ENCODE data around the gene GJB3. TPM values are rescaled to one million over a fixed set of nuclear protein-coding genes. Genes with fewer than 3 reads are reported as not detected.
"Not testable (repeated sequence)": the region's sequence is repeated elsewhere in the genome, so short reads cannot be mapped to it uniquely, and the experiment has no call there.

Gene GJB3
- total RNA-seq = not detected
- not detected for total RNA-seq (2013)

GRCh38 chr1:34781071-34781843 is at the start of gene GJB3:
GJB3 (plus strand) TSS chr1:34781214; CDS start chr1:34784763, 3,549 bp downstream.
- Histone ChIP-seq H3K4me1 (ENCODE audit: control insufficient read depth, insufficient read depth, low read length) (peaks cover 9% of the 10 kb centered on the region), H3K27ac (ENCODE audit: low read length) (no peak within 1 kb of the TSS), H3K27me3 (ENCODE audit: control insufficient read depth, insufficient read depth, low read length) (peaks cover 14% of the 10 kb centered on the region), H3K4me3 (ENCODE audit: low read length) (no peak within 1 kb of the TSS), H3K9me3 (ENCODE audit: control insufficient read depth, insufficient read depth, low read length) (no peaks in the 10 kb centered on the region), H3K36me3 (ENCODE audit: control insufficient read depth, insufficient read depth, low read length) (no peaks in the 10 kb centered on the region)
- Mint-ChIP-seq H3K4me1 (peaks cover 0 to under 1% of the 10 kb centered on the region in 2 donors), H3K27me3 (ENCODE audit: low read depth in 2 of 2) (peaks cover 41 to 57% of the 10 kb centered on the region in 2 donors), H3K9me3 (no peaks in the 10 kb centered on the region), H3K4me3 (no peak within 1 kb of the TSS), H3K36me3 (no peaks in the 10 kb centered on the region), H3K27ac (no peak within 1 kb of the TSS)
- intact Hi-C loops (cut with micrococcal nuclease) = no loop called here
- DNase-seq (no peak), ATAC-seq (peak in 1 of 3 donors; percentile 48)
- 4% methylated on average over 62 of the region's 62 CpGs for WGBS (ENCODE audit: insufficient coverage)
- TF ChIP-seq, protein P1, sequence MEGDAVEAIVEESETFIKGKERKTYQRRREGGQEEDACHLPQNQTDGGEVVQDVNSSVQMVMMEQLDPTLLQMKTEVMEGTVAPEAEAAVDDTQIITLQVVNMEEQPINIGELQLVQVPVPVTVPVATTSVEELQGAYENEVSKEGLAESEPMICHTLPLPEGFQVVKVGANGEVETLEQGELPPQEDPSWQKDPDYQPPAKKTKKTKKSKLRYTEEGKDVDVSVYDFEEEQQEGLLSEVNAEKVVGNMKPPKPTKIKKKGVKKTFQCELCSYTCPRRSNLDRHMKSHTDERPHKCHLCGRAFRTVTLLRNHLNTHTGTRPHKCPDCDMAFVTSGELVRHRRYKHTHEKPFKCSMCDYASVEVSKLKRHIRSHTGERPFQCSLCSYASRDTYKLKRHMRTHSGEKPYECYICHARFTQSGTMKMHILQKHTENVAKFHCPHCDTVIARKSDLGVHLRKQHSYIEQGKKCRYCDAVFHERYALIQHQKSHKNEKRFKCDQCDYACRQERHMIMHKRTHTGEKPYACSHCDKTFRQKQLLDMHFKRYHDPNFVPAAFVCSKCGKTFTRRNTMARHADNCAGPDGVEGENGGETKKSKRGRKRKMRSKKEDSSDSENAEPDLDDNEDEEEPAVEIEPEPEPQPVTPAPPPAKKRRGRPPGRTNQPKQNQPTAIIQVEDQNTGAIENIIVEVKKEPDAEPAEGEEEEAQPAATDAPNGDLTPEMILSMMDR (IDR thresholded peaks at IDR 0.05) = no peak

- WGBS (ENCODE audit: insufficient coverage) = 74% methylated on average over 7 of the region's 7 CpGs
- H3K36me3 Mint-ChIP-seq; H3K4me3 Mint-ChIP-seq; H3K27me3 ChIP-seq (ENCODE audit: control insufficient read depth, insufficient read depth, low read length); H3K4me1 Mint-ChIP-seq; H3K27ac Mint-ChIP-seq; ATAC-seq; H3K4me1 ChIP-seq (ENCODE audit: control insufficient read depth, insufficient read depth, low read length); H3K27ac ChIP-seq (ENCODE audit: low read length); H3K4me3 ChIP-seq (ENCODE audit: low read length); H3K36me3 ChIP-seq (ENCODE audit: control insufficient read depth, insufficient read depth, low read length); H3K9me3 Mint-ChIP-seq; H3K9me3 ChIP-seq (ENCODE audit: control insufficient read depth, insufficient read depth, low read length); intact Hi-C loops (cut with micrococcal nuclease); DNase-seq: not testable (repeated sequence)
- peaks cover 16 to 20% of the 10 kb centered on the region in 2 donors for H3K27me3 Mint-ChIP-seq (ENCODE audit: low read depth in 2 of 2)
Observed at GRCh38 chr1:34732831-34733230, 48.2 kb upstream of the GJB3 start.

DNA sequence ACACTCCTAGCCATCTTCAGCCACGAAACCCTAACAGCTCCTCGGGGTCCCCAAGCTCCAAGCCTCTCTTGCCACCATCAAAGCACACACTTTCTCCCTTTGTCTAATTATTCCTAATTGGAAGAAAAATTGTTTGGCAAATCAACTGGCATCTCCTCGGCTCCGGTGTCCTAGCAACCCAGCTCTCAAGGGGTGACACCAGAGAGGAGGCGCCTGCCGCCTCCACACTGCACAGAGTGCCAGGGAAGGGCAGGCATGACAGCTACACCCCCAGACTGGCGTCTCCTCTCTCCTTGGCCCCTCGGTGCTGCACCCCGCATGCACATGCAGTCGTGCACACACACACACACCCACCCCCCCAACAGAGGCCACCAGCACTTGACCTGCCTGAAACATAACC is 44.3 kb upstream of the GJB3 start:
- TF ChIP-seq, protein P1 (IDR thresholded peaks at IDR 0.05) = no peak

GRCh38 chr1:34737236-34737635 is 43.8 kb upstream of the GJB3 start:
- H3K4me3 Mint-ChIP-seq; ATAC-seq; H3K4me1 Mint-ChIP-seq; H3K4me1 ChIP-seq (ENCODE audit: control insufficient read depth, insufficient read depth, low read length); H3K27ac ChIP-seq (ENCODE audit: low read length); H3K36me3 ChIP-seq (ENCODE audit: control insufficient read depth, insufficient read depth, low read length); DNase-seq; H3K9me3 Mint-ChIP-seq; H3K27me3 ChIP-seq (ENCODE audit: control insufficient read depth, insufficient read depth, low read length); H3K4me3 ChIP-seq (ENCODE audit: low read length); H3K36me3 Mint-ChIP-seq; intact Hi-C loops (cut with micrococcal nuclease); H3K9me3 ChIP-seq (ENCODE audit: control insufficient read depth, insufficient read depth, low read length); H3K27ac Mint-ChIP-seq: not testable (repeated sequence)
- WGBS (ENCODE audit: insufficient coverage) = 92% methylated on average over 12 of the region's 12 CpGs
- peaks cover 10 to 26% of the 10 kb centered on the region in 2 donors for H3K27me3 Mint-ChIP-seq (ENCODE audit: low read depth in 2 of 2)

More for the DNA sequence above, 44.3 kb upstream of the GJB3 start:
- Histone ChIP-seq H3K36me3 (ENCODE audit: control insufficient read depth, insufficient read depth, low read length) (no peaks in the 10 kb centered on the region), H3K4me3 (ENCODE audit: low read length) (no peak overlapping the region), H3K27ac (ENCODE audit: low read length) (no peak overlapping the region), H3K4me1 (ENCODE audit: control insufficient read depth, insufficient read depth, low read length) (no peaks in the 10 kb centered on the region), H3K9me3 (ENCODE audit: control insufficient read depth, insufficient read depth, low read length) (no peaks in the 10 kb centered on the region), H3K27me3 (ENCODE audit: control insufficient read depth, insufficient read depth, low read length) (no peaks in the 10 kb centered on the region)
- peaks cover 10 to 26% of the 10 kb centered on the region in 2 donors for H3K27me3 Mint-ChIP-seq (ENCODE audit: low read depth in 2 of 2)
- 88% methylated on average over 10 of the region's 10 CpGs for WGBS (ENCODE audit: insufficient coverage)
- ATAC-seq (no peak), DNase-seq (no peak)
- H3K4me1 Mint-ChIP-seq = no peaks in the 10 kb centered on the region
- no peaks in the 10 kb centered on the region for H3K36me3 Mint-ChIP-seq
- H3K27ac Mint-ChIP-seq = no peak overlapping the region
- intact Hi-C loops (cut with micrococcal nuclease) = no loop called here
- H3K9me3 Mint-ChIP-seq = no peaks in the 10 kb centered on the region
- no peak overlapping the region for H3K4me3 Mint-ChIP-seq
